22Rv1 (cell line): Measurements from ENCODE around the gene AUTS2.

Experiments
- CTCF ChIP-seq: fragments of 450-650 bp; IDR thresholded peaks from 2 replicates; pipeline ENCODE4 v1.5.1; 2017; ENCODE audit warnings: mild to moderate bottlenecking
- ZFX ChIP-seq: fragments of 450-650 bp; IDR thresholded peaks from 2 replicates; pipeline ENCODE4 v1.6.1; 2017; ENCODE audit warnings: antibody characterized with exemption, borderline replicate concordance

GRCh38 chr7:70210200-70210935 is 612.1 kb downstream of the AUTS2 start:
- TF ChIP-seq CTCF (no peak), ZFX (no peak)
